GM19455 (cell line): Measurements from ENCODE around the gene CMTM8.
A peak's percentile ranks its signal among the peaks of the same experiment; 100 is the strongest.

Experiments used
- ATAC-seq: cut with Tn5 transposase; IDR thresholded peaks from one replicate; pipeline ENCODE4 v1.9.1; 2021; ENCODE audit not compliant: unreplicated experiment

The CMTM8 gene

GRCh38 chr3:32276279-32276841, 37.9 kb downstream of the CMTM8 start:
- no peak for ATAC-seq

DNA sequence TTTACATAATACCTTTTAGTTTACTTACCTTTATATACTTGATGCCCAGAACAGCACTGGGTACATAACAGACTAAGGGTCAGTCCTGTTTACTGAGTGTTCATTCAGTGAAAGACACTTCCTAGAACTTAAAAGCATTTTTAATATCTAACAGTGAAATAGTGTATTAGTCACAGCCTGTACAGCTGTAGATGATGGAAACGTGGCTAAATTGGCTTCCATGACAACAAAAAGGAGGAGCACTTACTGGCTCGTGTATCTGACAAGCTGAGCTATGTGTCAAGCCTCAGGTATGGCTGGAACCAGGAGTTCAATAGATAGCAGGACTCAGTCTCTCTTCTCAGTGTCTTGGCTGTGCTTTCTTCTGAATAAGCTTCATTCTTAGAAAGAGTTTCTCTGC, 40.2 kb downstream of the CMTM8 start:
- ATAC-seq = no peak

GRCh38 chr3:32280262-32280910, 41.9 kb downstream of the CMTM8 start:
- ATAC-seq = no peak

GRCh38 chr3:32281570-32282106, 43.2 kb downstream of the CMTM8 start:
- no peak for ATAC-seq

DNA sequence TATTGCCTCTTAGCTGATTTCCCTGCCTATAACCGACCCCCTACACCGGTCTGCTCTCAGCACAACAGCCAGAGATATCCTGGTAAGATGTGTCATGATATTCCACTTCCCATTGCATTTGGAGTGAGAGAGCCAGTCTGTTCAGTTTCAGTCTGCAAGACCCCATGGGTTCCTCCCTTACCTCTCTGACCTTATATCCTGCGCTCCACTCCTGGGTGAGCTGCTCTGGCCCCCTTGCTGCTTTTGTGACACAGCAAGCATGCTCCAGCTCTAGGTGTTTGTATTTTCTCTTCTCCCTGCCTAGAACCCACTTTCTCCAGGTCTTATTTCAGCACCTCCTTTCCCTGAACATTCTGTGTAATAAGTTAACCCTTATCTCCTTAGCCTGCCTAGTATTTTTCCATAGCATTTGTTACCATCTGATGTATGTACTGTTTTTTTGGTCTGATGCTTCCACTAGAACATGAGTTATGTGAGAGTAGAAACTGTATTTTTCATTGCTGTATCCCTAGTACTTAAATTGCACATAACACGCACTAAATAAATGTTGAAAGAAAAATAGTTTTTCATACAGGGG, 44.2 kb downstream of the CMTM8 start:
- no peak for ATAC-seq

- no peak for ATAC-seq
Observed at GRCh38 chr3:32283304-32283703, 44.8 kb downstream of the CMTM8 start.

- ATAC-seq = no peak
Observed at GRCh38 chr3:32284443-32285212, 46.1 kb downstream of the CMTM8 start.

DNA sequence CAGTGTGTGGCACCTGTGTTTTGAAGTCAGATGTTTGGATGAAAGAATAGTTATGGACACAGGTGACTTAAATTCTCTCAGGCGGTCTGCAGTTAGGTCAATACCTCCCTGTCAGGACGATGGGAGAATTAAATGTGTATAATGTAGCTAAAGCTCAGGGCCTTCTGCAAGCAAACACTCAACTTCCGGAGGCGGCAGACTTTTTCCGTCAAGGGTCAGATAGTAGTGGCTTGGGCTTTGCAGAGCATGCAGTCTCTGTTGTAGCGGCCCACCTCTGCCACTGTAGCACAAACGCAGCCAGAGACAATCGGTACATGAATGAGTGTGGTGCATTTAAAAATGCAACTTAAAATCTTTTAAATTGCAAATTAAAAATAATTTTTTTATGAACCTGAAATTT, 47.4 kb downstream of the CMTM8 start:
- no peak for ATAC-seq

- no peak for ATAC-seq
Observed at GRCh38 chr3:32288819-32289218, 50.3 kb downstream of the CMTM8 start.

- ATAC-seq = no peak
Observed at GRCh38 chr3:32290619-32291018, 52.1 kb downstream of the CMTM8 start.

GRCh38 chr3:32292085-32292796, 53.8 kb downstream of the CMTM8 start:
- ATAC-seq = no peak

GRCh38 chr3:32293903-32294302, 55.4 kb downstream of the CMTM8 start:
- ATAC-seq = no peak

DNA sequence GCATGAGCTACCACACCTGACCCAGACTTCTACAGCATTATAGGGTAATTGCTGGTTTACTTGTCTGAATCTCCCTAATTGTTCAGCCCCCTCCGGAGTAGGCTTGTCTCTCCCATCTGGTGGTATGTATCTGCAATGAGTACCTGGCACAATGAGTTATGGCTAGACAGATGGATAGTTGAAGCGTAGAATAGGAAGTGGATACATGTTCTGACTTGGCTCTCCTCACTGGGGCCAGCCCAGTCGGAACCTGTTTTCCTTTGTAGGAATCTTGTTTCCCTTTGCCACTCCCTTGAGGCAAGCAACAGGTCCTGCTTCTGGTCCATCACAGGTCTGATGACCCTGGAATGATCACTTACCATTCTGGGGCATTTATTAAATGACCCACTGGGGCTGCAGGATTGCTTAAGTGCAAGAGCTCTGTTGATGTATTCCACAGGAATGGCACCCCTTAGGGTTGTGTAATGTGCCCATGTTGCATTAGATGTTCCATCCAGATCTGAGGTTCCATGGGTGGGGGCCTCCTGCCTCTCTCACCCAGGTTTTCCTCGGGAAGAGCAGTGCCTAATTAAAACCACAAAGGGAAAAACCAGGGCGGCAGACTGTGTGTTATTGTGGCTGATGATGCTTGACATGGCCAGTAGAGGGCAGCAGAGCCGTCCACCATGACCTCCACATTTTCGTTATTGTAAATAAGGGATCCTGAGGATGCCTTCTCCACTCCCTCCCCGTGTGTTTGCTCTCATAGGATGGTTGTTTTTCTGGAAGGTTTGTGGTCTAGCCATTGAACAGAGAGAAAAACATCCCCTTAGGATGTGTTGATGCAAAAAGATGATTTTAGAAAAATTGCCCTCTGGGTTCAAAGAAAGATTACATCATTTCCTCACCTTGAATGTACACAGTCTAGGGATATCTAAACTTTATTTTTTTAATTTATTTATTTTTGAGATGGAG, 58.0 kb downstream of the CMTM8 start:
- peak; percentile 83 for ATAC-seq

DNA sequence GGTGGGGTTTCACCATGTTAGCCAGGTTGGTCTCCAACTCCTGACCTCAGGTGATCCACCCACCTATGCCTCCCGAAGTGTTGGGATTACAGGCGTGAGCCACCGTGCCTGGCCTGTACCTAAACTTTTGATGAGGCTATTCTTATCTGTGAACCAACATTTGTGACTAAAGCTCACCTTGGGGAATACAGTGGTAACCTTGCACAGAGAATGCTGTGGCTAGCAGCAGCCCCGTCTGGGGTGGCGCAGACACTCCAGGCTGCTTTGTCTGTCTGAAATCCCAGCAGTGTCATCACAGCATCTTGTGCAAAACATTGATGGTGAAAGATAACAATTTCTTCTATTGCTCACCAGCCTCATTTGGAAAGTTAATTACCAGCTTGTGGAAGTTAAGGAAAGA, 58.9 kb downstream of the CMTM8 start:
- ATAC-seq = no peak

DNA sequence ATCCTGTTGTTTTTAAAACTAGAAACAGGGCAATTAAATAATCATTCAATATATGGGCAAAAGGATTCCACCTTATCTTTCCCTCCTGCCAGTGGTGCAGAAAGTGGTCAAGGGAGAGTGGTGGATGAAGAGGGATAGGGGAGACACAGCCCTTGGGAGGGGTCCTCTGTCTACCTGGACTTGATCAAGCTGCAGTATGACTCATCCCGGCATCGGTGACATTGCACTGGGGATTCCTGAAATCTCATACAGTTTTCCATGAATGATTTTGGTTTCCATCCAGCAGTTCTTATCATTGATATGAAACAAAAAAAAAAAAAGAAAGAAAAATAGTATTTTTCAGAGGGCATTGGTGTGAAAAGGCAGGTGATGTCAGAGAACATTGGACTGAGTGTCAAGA, 62.9 kb downstream of the CMTM8 start:
- no peak for ATAC-seq

GRCh38 chr3:32302601-32303398, 64.3 kb downstream of the CMTM8 start:
- ATAC-seq = no peak

- no peak for ATAC-seq
Observed at GRCh38 chr3:32303399-32303747, 64.9 kb downstream of the CMTM8 start.

DNA sequence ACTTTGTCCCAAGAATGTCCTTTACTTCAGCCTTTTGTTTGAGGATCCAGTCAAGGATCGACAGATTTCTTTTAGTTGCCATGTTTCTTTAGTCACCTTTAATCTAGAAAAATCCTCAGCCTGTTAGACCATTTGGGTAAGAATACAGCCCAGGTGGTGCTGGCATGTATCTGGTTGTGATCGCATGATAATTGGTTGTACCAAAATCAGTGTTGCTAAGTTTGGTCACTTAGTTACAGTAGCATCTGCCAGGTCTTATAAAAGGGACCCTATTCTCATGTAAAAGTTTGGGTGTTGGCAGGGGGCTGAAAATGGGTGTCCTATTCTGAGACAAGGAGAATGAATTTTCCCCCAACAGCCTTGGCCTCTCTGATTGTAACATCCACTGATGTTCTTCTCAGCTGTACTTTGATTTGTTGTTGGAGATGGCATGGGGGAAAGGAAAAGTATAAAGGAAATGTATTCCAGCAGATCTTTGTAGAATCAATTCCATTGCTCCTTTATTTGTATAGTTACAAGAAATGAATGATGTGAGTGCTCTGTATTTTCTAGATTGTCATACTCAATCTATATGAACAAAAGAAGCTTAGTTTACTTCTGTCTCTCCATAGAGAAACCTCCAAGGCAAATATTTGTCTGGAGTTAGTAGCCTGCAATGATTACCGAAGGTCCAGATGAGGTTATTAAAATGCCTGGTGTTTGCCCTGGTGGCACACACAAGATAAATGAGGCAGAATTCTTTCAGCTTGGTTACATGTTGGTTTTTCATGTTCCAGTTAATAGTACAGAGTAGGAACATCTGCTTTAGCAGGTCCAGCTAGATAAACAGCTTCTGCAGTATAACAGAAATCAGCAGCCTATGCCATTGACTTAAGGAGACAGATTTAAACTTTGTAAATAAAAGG, 65.7 kb downstream of the CMTM8 start:
- ATAC-seq = no peak
